OCI-LY3 (cell line): ENCODE data around the gene ANKRD17.

Experiments used
- CTCF ChIP-seq: fragments of 200-600, 300-600 bp; sonication (generic); IDR thresholded peaks from 2 replicates; pipeline ENCODE4 v1.5.1; 2014; ENCODE audit warnings: antibody characterized with exemption, low read length, low read depth
- EZH2phosphoT487 ChIP-seq: fragments of 200-600 bp; shearing (Covaris generic); IDR thresholded peaks from 2 replicates; pipeline ENCODE4 v1.6.1; 2018; ENCODE audit warnings: antibody characterized with exemption, mixed run types, low read depth

- TF ChIP-seq CTCF (no peak), EZH2phosphoT487 (no peak)
Measured at GRCh38 chr4:73109493-73109892, 149.1 kb downstream of the ANKRD17 start.
